CD4-positive, alpha-beta T cell treated with Interleukin-6 for 4 hours (primary cell): ENCODE data around the gene MYH15.
"Not testable (repeated sequence)": the region's sequence is repeated elsewhere in the genome, so short reads cannot be mapped to it uniquely, and the experiment has no call there.

ENCODE experiments used
- DNase-seq: peaks from one replicate; pipeline ENCODE4 v3.0.0-alpha.2; 2020; ENCODE audit warnings: mixed read lengths

Gene MYH15

GRCh38 chr3:108381529-108382140, 128.8 kb downstream of the MYH15 start:
- no peak for DNase-seq

DNA sequence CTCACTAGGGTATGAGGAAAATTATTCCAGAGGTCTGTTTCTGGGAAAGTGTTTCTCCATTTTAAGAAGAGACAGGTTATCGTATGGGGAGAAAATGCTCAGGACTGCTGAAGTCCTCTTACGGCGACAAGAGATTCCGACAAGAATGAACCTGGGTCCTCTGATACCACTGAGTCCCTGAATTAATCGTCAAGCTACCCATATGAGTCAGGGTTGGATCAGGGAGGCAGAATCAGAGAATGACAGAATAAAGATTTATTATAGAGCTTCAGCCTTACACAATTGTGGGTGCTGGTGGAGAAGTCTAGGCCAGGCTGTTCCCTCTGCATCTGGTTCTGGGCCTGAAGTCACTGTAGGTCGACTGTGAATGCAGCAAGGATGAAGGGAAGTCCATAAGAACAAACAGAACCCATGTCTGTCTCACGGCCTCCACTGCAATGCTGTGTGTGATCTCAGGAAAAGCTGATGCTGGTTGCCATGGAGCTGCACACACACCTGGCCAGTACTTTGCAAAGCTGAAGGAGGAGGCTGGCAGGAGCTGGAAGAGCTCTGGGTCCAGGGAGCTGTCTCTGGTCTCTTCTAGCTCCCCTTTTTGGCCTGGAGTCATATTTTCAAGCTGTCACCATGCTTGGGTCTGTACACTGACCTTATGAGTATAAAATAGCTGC, 130.1 kb downstream of the MYH15 start:
- no peak for DNase-seq

DNA sequence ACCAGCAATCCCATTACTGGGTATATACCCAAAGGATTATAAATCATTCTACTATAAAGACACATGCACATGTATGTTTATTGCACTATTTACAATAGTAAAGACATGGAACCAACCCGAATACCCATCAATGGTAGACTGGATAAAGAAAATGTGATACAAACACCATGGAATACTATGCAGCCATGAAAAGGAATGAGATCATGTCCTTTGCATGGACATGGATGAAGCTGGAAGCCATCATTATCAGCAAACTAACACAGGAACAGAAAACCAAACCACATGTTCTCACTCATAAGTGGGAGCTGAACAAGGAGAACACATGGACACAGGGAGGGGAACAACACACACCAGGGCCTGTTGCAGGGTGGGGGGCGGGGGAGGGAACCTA, 131.4 kb downstream of the MYH15 start:
- DNase-seq = not testable (repeated sequence)

- no peak for DNase-seq
Observed at GRCh38 chr3:108378153-108378951, 132.0 kb downstream of the MYH15 start.

DNA sequence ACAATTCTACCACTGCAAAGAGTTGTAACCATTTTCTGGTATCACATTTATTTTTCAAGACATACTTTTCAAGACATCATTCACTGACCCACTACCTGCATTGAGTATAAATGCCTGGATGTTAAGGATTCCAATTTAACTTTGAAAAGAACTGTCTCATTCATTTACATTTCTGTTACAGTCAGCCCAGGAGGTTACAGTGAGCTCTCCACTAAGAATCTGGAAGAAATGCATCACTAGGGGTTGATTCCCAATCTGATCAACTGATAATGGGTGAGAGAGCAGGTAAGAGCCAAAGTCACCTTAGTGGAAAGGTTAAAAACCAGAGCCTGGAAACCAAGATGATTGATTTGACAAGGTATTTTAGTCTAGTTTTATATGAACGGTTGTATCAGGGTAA, 133.0 kb downstream of the MYH15 start:
- no peak for DNase-seq

- DNase-seq = no peak
Observed at GRCh38 chr3:108376026-108376425, 134.4 kb downstream of the MYH15 start.

DNA sequence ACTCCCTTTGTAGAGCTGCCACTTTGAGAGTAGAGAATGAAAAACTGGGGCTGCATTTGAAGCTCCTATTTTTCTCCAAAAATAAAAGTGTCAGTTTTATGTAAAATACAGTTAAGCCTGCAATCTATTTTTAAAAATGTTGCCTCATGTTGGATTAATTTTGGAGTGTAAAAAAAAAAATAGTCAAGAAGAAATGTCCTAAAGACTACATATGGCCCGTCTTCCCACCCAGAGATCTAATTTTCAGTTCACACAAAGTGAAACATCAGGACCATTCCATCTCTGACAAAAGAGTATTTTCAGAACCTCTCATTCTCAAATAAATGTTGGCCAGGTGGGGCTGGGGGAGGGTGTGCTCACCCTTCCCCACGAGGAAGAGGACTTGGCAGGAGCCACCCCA, 151.4 kb downstream of the MYH15 start:
- DNase-seq = no peak

GRCh38 chr3:108357042-108357441, 153.4 kb downstream of the MYH15 start:
- no peak for DNase-seq

DNA sequence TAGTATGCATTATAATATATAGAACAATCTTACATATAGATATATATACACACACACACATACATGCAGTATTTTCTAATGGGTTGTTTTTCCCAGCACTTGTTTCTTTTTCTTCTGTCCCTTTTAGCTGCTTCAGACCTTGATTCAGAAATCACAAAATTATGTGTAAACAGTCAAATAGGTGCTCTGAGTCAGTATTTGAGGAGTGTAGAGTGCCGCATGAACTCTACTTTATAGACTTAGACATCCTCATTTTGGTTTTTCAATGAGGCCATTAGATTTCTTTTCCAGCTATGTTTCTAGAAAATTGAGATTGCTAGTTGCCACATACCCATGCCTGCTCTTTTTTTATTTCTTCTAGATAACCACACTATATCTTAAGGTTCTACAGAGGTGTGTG, 155.8 kb downstream of the MYH15 start:
- DNase-seq = no peak

DNA sequence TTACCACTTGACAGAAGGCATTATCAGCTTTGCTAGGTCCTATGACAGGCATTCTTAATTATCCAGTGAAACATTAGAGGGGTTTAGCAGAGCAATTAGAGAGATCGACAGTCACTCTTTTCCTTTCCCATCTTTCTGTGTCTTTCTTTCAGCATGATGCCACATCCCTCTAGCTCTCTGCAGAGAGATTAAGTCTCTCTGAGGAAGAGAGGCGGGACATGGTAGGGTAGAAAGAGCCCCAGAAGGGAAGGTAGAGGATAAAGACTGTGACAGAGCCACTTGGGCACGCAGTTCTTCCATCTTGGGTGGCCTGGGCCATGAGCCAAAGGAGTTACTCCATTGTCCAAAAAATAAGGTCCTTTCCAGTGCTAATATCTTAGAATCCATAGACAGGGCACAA, 158.2 kb downstream of the MYH15 start:
- no peak for DNase-seq

DNA sequence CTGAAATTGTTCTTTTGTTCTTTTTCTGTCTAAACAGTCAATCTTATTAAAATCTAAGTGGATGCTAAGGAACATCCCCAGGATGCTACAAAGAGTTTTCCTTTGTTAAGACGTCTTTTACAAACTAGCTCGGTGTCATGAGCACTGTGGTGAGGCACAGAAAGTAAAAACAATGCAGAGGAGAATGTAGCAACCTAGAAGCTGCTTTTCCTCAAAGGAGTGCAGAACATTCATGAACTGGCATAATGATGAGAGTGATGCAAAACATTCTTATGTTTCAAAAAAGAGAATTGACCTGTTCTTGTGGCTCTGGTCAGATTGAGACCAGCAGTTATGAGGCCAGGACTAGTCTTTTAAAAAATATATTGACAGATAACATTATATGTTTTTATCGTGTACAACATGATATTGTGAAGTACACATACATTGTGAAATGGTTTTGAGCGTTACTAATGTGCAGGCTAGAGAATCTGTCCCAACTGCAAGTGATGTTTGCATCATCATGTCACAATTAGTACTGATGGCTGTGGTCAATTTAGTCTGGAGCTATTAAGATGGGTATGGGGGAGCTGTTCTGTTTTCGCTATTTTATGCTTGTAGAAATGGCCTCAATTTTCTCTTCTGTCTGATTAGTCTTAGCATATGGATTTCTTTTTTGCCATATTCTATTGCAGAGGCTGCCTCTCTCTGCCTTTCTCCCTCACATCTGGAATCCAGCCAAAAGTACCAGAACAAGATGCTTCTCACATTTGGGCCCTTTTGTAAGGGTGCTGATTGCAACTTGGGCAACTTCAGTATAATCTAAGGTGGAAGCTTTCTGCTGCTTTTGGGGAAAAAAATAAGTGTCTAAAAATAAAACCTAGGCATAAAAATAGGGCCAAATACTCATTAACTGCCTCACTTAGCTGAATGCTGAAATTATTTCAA, 163.8 kb downstream of the MYH15 start:
- no peak for DNase-seq

- no peak for DNase-seq
Observed at GRCh38 chr3:108345492-108346205, 164.7 kb downstream of the MYH15 start.

DNA sequence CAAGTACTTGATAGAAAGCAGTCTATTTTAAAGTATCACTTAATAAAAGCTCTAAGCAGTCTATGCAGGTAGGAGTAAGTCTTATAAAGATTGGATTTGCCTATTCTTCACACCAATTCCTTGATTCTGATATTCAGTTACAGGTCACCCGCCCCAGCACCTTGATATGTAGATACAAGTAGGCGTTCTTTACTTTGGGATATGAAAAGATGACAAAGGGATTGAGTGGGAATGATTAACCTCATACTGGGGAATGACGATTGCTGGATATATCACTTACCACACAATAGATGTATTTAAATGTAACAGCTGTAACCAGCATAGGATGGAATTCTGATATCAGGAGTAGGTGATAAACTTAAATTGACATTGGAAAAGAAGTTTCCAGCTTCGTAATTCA, 166.9 kb downstream of the MYH15 start:
- DNase-seq = no peak

DNA sequence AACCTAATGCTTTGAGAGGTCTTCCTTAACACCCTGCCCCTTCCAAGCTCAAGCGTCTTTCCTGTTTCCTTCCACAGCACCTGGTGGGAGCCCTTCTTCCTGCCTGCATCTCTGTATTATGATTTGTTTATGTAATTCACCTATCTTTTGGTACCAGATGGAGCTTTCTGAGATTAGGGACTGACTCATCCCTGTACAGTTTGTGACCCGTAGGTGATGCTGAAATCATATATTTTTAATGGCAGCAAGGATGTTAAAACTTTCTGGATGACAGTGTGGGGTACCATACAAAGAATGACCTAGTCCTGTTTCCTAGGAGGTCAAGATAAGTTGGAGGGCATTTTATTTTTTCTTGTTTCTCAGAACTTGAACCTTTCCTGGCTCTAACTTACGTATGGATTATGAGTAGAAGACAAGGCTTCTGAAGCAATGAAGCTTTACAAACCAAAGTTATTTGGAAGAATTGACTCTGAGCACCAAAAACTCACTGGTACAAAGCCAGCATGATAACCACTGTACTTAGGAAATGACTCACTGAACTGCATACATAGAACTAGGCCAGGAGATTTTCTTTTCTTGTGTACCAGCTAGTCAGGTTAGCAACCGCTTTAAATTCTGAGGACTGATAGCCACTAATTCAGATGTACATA, 167.4 kb downstream of the MYH15 start:
- DNase-seq = no peak

DNA sequence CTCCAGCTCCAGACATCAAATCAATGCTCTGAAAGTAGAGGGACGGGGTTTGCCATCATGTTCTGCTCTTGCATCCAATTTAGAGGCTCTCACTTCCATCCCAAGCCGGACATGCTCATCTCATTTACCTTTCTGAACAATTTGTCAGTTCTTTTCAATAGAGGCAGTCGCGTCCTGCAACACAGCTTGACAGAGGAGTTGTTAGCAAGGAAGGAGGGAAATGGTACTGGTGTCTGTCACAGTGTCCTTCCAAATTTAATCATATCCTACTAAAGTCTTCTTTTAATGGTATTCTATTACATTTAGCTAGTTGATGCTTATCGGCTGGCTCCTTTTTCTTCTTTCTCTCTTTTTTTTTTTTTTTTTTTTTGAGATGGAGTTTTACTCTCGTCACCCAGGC, 168.5 kb downstream of the MYH15 start:
- no peak for DNase-seq

GRCh38 chr3:108338901-108339545, 171.4 kb downstream of the MYH15 start:
- no peak for DNase-seq

- no peak for DNase-seq
Observed at GRCh38 chr3:108334701-108335100, 175.7 kb downstream of the MYH15 start.

DNA sequence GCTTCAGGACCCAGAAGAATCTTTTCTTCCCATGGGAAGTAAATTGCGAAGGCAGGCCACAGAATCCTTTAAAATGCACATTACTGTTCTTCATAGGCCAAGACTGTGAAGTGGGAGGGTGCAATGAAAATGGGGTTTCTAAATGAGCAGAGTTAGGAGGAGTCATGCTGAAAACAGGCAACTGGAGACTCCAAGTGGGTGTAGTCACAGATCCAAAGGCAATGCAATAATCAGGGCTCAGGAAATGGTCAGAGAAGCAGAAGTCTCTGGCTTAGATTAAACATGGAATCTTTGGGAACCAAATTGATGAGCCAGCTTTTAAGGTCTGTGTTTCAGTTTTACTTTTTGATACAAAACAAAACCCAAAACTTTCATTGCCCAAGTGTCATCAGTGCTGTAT, 176.4 kb downstream of the MYH15 start:
- DNase-seq = no peak

DNA sequence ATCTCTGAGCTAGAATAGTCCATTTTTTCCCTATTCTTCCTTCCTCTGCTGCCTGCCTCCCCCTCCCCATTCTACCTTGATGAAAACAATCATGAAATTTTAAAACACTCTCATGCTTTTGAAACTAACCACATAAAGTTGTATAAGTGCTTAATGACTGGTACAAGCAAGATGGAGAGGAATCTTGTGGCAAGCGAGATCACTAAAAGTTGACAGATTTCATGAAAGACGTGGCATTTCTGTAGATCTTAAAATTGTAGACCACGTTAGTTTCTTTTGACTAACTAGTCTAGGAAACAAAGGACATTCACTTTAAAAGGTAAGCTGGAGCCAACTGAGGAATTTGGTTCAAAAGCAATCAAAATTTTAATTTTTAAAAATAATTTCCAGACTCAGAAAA, 178.6 kb downstream of the MYH15 start:
- no peak for DNase-seq
